Erythroblast (primary cell): ENCODE results near the gene PES1.

Experiments
- DNase-seq, 2 experiments: peaks; one replicate each; lab custom pipeline; 2025; lab: John Stamatoyannopoulos, UW
- GATA1 ChIP-seq: IDR thresholded peaks from 2 replicates; pipeline ENCODE4 v1.6.1; 2011; ENCODE audit warnings: low read depth, mild to moderate bottlenecking, control low read depth, low read length, moderate library complexity
- POLR2A ChIP-seq: IDR thresholded peaks from 2 replicates; pipeline ENCODE4 v1.6.1; 2011; ENCODE audit warnings: mild to moderate bottlenecking, low read length

The PES1 gene

DNA sequence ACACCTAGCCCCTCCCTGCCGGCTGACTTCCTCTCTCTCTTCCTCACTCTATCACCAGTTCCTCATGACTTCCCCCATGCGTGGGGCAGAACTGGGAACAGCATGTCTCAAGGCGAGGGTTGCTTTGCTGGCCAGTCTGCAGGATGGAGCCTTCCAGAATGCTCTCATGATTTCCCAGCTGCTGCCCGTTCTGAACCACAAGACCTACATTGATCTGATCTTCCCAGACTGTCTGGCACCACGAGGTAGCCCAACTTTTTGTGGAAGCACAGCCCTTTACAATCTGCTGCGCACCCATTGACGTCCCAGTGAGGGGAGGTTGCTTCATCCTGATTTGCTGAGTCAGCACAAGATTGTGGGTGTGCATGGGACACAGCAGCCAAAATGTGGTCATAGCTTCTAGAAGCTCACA is 23.8 kb upstream of the PES1 start:
- TF ChIP-seq GATA1 (no peak), POLR2A (no peak)
- DNase-seq = peak; percentile 18 to 60

DNA sequence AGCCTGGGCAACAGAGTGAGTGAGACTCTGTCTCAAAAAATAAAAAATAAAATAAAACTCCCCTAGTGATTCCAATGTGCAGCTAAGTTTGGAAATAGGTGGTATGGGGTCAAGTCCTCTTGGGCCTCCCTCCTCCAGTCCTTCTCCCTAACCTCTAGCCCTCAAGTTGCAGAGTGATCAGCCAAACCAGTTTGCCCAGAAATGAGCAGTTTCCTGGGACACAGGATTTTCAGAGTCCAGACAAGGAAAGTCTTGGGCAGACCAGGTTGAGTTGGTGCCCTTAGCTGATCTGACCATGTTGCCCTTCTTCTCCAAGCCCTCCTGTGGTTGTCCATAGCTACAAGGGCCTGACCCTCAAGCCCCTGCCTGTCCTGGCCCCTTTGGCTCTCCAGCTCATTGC is 23.2 kb upstream of the PES1 start:
- TF ChIP-seq POLR2A = no peak
- no peak for TF ChIP-seq GATA1
- no peak for DNase-seq

DNA sequence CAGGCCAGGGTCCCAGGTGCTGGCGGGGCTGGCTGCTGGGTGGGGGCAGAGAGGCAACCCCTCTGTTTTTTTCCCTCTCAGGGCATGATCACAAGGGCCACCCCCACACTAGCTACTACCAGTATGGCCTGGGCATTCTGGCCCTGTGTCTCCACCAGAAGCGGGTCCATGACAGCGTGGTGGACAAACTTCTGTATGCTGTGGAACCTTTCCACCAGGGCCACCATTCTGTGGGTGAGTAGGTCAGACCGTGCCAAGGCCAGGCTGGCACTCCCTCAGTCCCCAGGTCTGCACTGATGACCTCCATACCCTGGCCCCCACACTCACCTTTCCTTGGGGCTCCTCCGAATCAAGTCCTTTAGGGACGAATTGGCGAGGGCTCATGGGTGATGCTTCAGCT is 22.6 kb upstream of the PES1 start:
- DNase-seq = no peak
- no peak for TF ChIP-seq GATA1
- TF ChIP-seq POLR2A = no peak

DNA sequence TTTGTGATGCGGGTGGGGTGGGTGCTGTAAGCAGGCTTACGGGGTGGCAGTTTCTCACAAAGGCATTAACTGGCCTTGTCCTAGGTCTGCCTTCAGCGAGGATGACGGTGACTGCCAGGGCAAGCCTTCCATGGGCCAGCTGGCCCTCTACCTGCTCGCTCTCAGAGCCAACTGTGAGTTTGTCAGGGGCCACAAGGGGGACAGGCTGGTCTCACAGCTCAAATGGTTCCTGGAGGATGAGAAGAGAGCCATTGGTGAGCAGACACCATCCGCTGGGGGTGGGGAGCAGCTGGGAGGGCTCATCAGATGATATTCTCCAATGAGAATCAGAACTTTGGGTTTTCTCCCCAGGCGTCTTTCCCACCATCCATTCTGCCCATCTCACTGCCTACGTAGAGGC is 21.1 kb upstream of the PES1 start:
- no peak for DNase-seq
- TF ChIP-seq GATA1 (no peak), POLR2A (no peak)

DNA sequence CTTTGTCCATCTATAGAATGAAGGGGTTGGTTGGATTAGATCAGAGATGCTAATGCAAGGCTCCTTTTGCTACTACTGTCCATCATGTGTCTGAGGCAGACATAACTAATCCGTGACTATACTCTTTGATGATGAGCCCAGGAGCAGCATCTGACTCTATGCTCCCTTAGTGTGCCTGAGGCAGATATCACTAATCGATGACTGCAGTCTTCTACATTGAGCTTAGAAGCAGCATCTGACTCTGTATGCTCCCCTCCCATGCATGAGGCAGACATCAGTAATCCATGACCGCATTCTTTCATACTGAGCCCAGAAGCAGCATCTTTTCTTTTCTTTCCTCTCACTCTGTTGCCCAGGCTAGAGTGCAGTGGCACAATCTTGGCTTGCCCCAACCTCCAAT is 19.5 kb upstream of the PES1 start:
- TF ChIP-seq POLR2A (no peak), GATA1 (no peak)
- DNase-seq = peak; percentile 15 to 42

DNA sequence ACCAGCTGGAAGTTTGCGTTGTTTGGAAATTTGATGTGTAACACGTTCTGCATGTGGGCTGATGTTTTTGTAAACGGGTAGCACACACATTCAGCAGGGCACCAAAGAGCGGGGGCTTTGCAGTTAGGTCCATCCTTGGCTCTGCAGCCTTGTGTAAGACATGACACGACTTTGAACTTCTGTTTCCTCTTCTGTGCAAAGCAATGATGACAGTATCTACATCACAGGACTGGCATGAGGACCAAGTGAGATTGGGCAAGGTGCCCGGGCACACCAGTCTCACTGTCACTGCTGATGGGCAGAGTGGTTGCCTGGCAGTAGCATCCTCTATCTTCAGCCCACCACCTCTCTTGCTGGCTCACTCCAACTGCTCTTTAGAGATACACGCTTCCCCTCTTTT is 18.6 kb upstream of the PES1 start:
- TF ChIP-seq GATA1 = no peak
- no peak for TF ChIP-seq POLR2A
- peak in 1 of 2 experiments; percentile 29 for DNase-seq

DNA sequence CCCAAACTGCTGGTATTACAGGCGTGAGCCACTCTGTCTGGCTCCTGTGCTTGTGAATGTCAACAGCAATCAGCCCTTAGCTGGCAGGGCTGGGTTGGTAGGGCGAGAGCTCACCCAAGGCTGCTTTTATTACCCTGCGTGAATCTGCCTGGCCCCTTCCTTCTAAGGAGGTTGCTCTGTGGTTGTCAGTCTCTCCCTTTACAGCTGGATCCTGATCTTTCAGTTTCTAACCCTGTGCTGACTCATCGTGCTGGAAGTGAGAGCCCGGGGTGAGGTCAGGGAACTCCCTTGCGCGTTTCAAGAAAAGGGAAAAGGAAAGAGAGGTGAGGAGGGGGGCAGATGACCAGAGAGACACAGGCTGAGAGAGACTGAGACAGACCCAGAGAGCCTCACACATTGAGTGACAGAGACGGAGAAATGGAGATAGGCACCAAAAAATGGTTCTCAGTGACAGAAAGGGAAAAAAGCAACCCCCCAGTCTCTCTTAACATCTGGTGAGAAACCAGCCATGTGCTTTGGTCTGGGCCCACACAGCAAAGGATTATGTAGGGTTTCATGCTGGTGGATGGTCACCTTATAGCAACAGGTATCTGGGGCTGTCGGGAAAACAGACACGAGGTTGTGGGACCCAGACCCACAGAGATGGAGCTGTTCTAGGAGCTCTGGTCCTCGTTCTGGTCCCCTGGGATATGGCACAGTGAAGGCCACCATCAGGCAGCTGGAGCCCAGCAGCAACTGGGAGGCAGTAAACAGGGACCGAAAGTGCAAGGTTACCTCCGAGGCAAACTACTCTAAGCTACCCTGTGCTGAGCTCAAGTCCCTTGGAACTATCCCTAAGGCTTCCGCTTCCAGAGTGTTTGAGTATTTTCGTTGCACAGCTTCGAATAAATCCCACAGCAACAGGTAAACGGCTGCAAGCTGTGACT is 17.8 kb upstream of the PES1 start:
- no peak for TF ChIP-seq GATA1
- peak; percentile 8 for TF ChIP-seq POLR2A
- DNase-seq = peak; percentile 81 to 88

DNA sequence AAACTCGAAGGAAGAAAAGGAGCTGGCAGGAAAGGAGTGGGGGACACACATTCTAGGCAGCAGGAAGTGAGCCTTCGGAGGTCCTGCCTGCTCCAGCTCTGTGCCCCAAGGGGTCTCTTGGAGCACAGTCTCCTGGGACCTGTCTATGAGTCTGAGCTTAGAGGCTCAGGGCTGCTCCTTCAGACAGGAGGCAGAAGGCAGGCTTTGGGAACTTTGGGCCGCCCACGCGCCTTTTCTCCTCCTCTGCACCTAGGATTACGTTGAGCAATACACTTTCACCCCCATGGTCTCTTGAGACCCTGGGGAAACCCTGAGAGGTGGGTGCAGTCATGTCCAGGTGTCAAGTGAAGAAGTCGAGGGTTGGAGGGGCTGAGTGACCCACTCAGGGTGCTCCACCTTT is 16.2 kb upstream of the PES1 start:
- TF ChIP-seq POLR2A = no peak
- TF ChIP-seq GATA1 = no peak
- DNase-seq = no peak

DNA sequence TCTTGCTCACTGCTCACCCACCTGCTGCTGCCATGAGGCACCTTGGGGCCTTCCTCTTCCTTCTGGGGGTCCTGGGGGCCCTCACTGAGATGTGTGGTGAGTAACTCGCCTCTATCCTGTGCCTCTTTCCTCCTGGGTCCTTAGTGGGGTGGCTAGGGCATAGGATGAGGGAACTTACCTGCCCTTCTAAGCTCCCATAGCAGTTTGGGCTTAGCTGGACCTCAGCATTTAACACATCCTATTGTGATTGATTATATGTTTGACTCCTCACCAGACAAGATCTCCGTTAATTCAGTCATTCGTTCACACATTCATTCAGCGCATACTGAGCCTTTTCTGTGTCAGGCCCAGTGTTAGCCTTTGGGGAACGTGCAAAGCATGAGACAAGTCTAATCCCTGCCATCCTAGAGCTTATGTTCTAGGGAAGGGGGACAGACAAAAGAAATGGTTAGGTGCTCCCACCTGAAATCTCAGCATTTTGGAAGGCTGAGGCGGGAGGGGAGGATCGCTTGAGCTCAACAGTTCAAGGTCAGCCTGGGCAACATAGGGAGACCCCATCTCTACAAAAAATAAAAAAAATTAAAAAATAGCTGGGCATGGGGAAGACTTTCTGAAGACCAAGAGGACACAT is 15.7 kb upstream of the PES1 start:
- TF ChIP-seq GATA1 = no peak
- no peak for TF ChIP-seq POLR2A
- no peak for DNase-seq

DNA sequence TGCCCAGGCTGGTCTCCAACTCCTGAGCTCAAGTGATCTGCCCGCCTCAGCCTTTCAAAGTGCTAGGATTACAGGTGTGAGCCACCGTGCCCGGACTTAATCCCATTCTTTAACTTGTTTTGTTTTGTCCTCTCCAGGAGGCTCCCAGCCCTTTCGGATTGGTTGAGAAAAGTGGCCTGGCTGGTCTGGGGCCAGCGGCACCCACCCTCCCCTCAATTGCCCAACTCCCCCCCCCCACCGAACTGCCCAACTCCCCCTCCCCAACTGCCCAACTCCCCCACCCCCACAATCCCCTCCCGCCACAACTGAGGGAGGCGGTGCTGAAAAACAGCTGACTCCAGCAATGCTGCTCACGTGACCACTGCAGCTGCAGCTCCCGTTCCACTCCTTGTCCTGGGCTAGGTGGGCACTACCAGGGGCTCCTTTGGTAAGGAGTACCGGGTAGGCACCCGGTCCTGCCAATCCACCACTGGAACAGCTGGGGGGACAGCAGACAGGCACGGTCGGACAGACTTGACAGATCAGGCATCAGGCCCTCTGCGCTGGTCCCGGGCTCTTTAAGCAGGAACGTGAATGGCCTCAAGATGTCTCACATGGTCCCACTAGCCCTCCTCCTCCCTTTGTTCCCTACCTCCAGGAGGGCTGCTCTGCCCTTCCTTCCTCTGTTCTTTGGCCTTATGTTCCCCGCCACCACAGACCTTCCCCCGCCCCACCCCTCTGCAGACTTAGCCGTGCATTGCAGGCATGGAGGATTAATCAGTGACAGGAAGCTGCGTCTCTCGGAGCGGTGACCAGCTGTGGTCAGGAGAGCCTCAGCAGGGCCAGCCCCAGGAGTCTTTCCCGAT is 15.0 kb upstream of the PES1 start, which contains the start of gene TCN2:
Gene TCN2 (plus strand): TSS at position 720 of the 845 bp plus-strand sequence. CDS start 158 bp downstream, outside the sequence.
- peak; percentile 64 to 67 for DNase-seq
- TF ChIP-seq POLR2A (no peak), GATA1 (no peak)

DNA sequence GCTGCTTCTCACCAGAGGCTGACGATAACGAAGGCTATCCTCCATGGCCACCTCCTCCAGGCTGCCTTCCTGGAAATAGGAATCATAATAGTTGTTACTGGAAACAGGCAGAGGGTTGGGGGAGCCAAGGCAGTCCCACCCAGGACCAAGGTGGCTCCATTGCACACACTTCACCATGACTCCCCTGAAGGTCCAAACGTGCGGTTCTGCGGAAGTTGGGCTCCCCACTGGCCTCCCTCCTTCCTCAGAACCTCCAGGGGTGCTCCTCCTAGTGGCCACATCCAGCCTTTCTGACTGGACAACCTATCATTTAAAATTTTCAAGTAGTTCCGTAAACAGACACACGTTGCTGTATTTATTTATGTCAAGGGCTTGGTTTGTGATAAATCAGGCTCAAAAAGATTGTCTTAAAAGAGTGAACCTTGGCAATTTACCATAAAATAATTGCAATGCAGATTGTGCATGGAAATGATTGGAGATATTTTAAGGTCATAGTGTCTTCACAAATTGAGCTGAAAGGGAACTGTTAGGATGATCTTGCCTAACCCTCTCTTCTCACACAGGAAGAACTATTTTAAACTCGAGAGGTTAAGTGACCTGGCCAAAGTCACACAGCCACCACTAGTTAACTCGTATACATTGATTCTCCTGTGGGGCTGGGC is 13.9 kb upstream of the PES1 start:
- peak; percentile 80 to 84 for DNase-seq
- no peak for TF ChIP-seq GATA1
- TF ChIP-seq POLR2A = no peak

DNA sequence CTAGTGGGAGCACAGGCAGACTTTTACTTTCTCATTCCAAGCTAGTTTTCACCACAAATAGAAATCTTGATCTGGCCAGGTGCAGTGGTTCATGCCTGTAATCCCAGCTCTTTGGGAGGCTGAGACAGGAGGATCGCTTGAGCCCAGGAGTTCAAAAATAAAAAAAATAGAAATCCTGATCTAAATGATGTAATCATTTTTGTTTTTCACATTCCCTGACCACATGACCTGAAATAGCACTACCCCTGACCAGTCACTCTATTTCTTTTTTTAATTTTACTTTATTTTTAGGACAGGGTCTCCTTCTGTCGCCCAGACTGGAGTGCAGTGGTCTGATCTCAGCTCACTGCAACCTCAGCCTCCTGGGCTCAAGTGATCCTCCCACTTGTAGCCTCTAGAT is 13.0 kb upstream of the PES1 start:
- no peak for DNase-seq
- no peak for TF ChIP-seq POLR2A
- no peak for TF ChIP-seq GATA1

DNA sequence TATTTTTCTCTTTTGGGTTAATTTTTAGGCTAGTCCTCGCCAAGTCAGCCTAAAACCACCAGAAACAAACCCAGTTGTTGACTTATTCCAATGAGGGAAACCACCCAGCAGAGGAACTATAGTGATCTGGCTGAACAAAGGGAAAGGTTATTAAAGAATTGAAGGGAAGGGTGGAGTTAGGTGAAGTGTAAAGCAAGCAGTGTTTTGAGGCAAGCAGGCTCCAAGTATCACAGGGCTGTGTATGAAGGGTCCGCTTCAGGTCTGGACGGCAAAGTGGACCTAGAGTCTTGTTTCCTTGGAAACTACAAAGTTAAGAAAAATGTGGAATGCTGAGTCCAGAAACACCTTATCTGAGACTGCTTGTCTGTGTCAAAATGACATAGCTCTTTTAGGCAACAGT is 12.1 kb upstream of the PES1 start:
- no peak for TF ChIP-seq POLR2A
- no peak for TF ChIP-seq GATA1
- no peak for DNase-seq

DNA sequence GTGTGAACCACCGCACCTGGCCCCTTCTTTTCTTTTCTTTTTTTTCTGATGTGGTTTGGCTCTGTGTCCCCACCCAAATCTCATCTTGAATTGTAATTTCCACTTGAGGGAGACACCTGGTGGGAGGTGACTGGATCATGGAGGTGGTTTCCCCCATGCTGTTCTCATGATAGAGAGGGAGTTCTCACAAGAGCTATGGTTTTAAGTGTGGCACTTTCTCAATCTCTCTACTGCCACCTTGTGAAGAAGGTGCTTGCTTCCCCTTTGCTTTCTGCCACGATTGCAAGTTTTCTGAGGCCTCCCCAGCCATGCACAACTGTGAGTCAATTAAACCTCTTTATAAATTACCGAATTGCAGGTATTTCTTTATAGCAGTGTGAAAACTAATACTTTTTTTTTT is 10.3 kb upstream of the PES1 start:
- no peak for TF ChIP-seq GATA1
- DNase-seq = peak; percentile 57 to 61
